ENCODE measurements around the gene TOR4A. TPM values are rescaled to one million over a fixed set of nuclear protein-coding genes. Genes with fewer than 3 reads are reported as not detected.

TOR4A gene
- 1.1 and 3.6 TPM in 2 replicates for total RNA-seq
- 0.78 TPM for polyA plus RNA-seq (2012)

- DNase-seq (ENCODE audit: low read depth), result peak; percentile 61
Observed at GRCh38 chr9:137277329-137278041, at the start of gene TOR4A. Gene TOR4A (plus strand): TSS chr9:137277726. CDS start chr9:137278690, 964 bp downstream.

GRCh38 chr9:137227853-137228505, 49.5 kb upstream of the TOR4A start:
- no peak for DNase-seq (ENCODE audit: low read depth)

GRCh38 chr9:137228506-137228967, 49.0 kb upstream of the TOR4A start:
- no peak for DNase-seq (ENCODE audit: low read depth)

GRCh38 chr9:137228968-137229896, 48.3 kb upstream of the TOR4A start:
- no peak for DNase-seq (ENCODE audit: low read depth)

GRCh38 chr9:137229903-137230704, 47.4 kb upstream of the TOR4A start:
- no peak for DNase-seq (ENCODE audit: low read depth)

GRCh38 chr9:137230705-137231371, 46.7 kb upstream of the TOR4A start, which contains the start of gene SLC34A3:
Gene SLC34A3 (plus strand): TSS chr9:137230901. CDS start chr9:137231703, 802 bp downstream.
- no peak for DNase-seq (ENCODE audit: low read depth)

- no peak for DNase-seq (ENCODE audit: low read depth)
Observed at GRCh38 chr9:137231372-137232039, 46.0 kb upstream of the TOR4A start.

- DNase-seq (ENCODE audit: low read depth), result no peak
Observed at GRCh38 chr9:137232101-137232500, 45.4 kb upstream of the TOR4A start.

- peak; percentile 64 for DNase-seq (ENCODE audit: low read depth)
Observed at GRCh38 chr9:137232510-137232909, 45.0 kb upstream of the TOR4A start.

GRCh38 chr9:137233143-137233980, 44.2 kb upstream of the TOR4A start:
- DNase-seq (ENCODE audit: low read depth), result no peak

GRCh38 chr9:137234055-137234697, 43.4 kb upstream of the TOR4A start:
- DNase-seq (ENCODE audit: low read depth), result no peak

- no peak for DNase-seq (ENCODE audit: low read depth)
Observed at GRCh38 chr9:137234758-137235423, 42.6 kb upstream of the TOR4A start.

GRCh38 chr9:137235424-137236237, 41.9 kb upstream of the TOR4A start:
- no peak for DNase-seq (ENCODE audit: low read depth)

- DNase-seq (ENCODE audit: low read depth), result peak; percentile 80
Observed at GRCh38 chr9:137236238-137236935, 41.1 kb upstream of the TOR4A start.

- DNase-seq (ENCODE audit: low read depth), result peak; percentile 63
Observed at GRCh38 chr9:137236936-137237421, 40.5 kb upstream of the TOR4A start.
